Astrocyte of the cerebellum (primary cell): ENCODE data around the gene ZNF487.

Experiments
- DNase-seq: peaks from one replicate; pipeline ENCODE4 v3.0.0-alpha.2; 2011; ENCODE audit warnings: low read depth
- H3K4me3 ChIP-seq: 2 replicates; pipeline ENCODE4 v1.5.1; 2011; ENCODE audit warnings: mild to moderate bottlenecking, low read depth, low read length, moderate library complexity
- CTCF ChIP-seq: IDR thresholded peaks from 2 replicates; pipeline ENCODE4 v1.5.1; 2012; ENCODE audit warnings: low read length, low read depth, moderate library complexity, mild to moderate bottlenecking; ENCODE audit errors: missing control alignments
- in situ Hi-C: cut with HindIII; loops from 2 replicates; pipeline ENCODE4 v1.10.0; 2017; ENCODE audit warnings: low sequenced_read_pairs

Gene ZNF487

GRCh38 chr10:43396928-43397624, 39.8 kb upstream of the ZNF487 start:
- peak overlapping the region; percentile 61 for H3K4me3 ChIP-seq
- DNase-seq = no peak
- in situ Hi-C loops = no loop called here
- no peak for TF ChIP-seq CTCF

GRCh38 chr10:43398939-43399319, 38.0 kb upstream of the ZNF487 start:
- in situ Hi-C loops = no loop called here
- DNase-seq = no peak
- no peak overlapping the region for H3K4me3 ChIP-seq
- no peak for TF ChIP-seq CTCF

- in situ Hi-C loops = no loop called here
- no peak overlapping the region for H3K4me3 ChIP-seq
- DNase-seq = no peak
- no peak for TF ChIP-seq CTCF
Observed at GRCh38 chr10:43399320-43400310, 37.3 kb upstream of the ZNF487 start.

GRCh38 chr10:43401627-43402026, 35.3 kb upstream of the ZNF487 start:
- DNase-seq = no peak
- no peak for TF ChIP-seq CTCF
- no peak overlapping the region for H3K4me3 ChIP-seq
- in situ Hi-C loops = no loop called here

- no peak for TF ChIP-seq CTCF
- in situ Hi-C loops = no loop called here
- no peak for DNase-seq
- no peak overlapping the region for H3K4me3 ChIP-seq
Observed at GRCh38 chr10:43402176-43402575, 34.7 kb upstream of the ZNF487 start.

GRCh38 chr10:43402880-43403452, 33.9 kb upstream of the ZNF487 start:
- DNase-seq = no peak
- no peak for TF ChIP-seq CTCF
- in situ Hi-C loops = no loop called here
- H3K4me3 ChIP-seq = no peak overlapping the region
